HCT116 (cell line): Measurements from ENCODE around the gene GRK6. TPM values are rescaled to one million over a fixed set of nuclear protein-coding genes. Genes with fewer than 3 reads are reported as not detected.

ENCODE experiments used
- ATAC-seq: fragments of 200-7000 bp; cut with Tn5 transposase; 2 replicates; pipeline ENCODE4 v1.9.1; 2020; ENCODE audit warnings: mild to moderate bottlenecking, moderate library complexity
- BruUV-seq: library from RNA; stranded (reverse); fragments of 400-500 nt; replicated peaks from 2 replicates; lab custom pipeline; 2021; lab: Mats Ljungman, UMichigan
- CTCF ChIA-PET: fragments of 300-600 bp; sonication (Branson Sonifier 250); formaldehyde crosslinking; loops from one replicate; lab custom pipeline; 2021; ENCODE audit warnings: antibody characterized with exemption; lab: Charles Lee
- POLR2A ChIA-PET: fragments of 300-600, 350-600 bp; sonication (Branson Sonifier 250); formaldehyde crosslinking; loops from one replicate; lab custom pipeline; 2021; ENCODE audit warnings: antibody characterized with exemption; lab: Charles Lee
- RAD21 ChIA-PET, 2 experiments: fragments of 300-600 bp; sonication (Branson Sonifier 250); formaldehyde crosslinking; loops; one replicate each; lab custom pipeline; 2023; ENCODE audit warnings: low total read pairs in 2 of 2; ENCODE audit not compliant: uncharacterized antibody in 2 of 2, unreplicated experiment in 2 of 2, low non-redundant PET in 1 of 2; lab: Charles Lee
- DNase-seq: peaks from one replicate; pipeline ENCODE4 v3.0.0-alpha.2; 2010; ENCODE audit warnings: low read depth, low spot score
- H2AFZ ChIP-seq: fragments of 200-600 bp; shearing (Covaris generic), sonication (generic); 2 replicates; pipeline ENCODE4 v1.6.1; 2017; ENCODE audit warnings: low read depth, mixed run types, mixed read lengths, antibody characterized with exemption, low read length; ENCODE audit not compliant: poor library complexity, severe bottlenecking
- H3K27ac ChIP-seq: 2 replicates; pipeline ENCODE4 v1.5.1; 2012; ENCODE audit warnings: low read depth, low read length
- H3K27me3 ChIP-seq: fragments of 200-600 bp; sonication (generic); 2 replicates; pipeline ENCODE4 v1.6.1; 2016; ENCODE audit warnings: mixed run types, low read length, mixed read lengths; ENCODE audit not compliant: insufficient read depth
- H3K36me3 ChIP-seq, 2 experiments: fragments of 200-500 bp in 1 of 2; fragments of 200-600 bp in 1 of 2; sonication (Bioruptor generic) in 1 of 2; sonication (generic) in 1 of 2; 2 replicates each; pipeline versions ENCODE4 v1.5.1 to v1.6.1; 2014 to 2016; ENCODE audit warnings: low read length in 2 of 2, inconsistent platforms in 1 of 2, mixed read lengths in 1 of 2, mixed run types in 1 of 2; ENCODE audit not compliant: insufficient read depth in 2 of 2, control insufficient read depth in 1 of 2
- H3K4me1 ChIP-seq, 2 experiments: fragments of 200-600 bp in 1 of 2; sonication (generic) in 1 of 2; 2 replicates each; pipeline versions ENCODE4 v1.5.1 to v1.6.1; 2012 to 2017; ENCODE audit warnings: low read length in 2 of 2, inconsistent platforms in 1 of 2, mild to moderate bottlenecking in 1 of 2, mixed read lengths in 1 of 2, mixed run types in 1 of 2, moderate library complexity in 1 of 2; ENCODE audit not compliant: insufficient read depth in 2 of 2, control insufficient read depth in 1 of 2
- H3K4me2 ChIP-seq: fragments of 200-600 bp; sonication (generic); 2 replicates; pipeline ENCODE4 v1.6.1; 2017; ENCODE audit warnings: mixed run types, low read length, mixed read lengths
- H3K4me3 ChIP-seq, 2 experiments: fragments of 200-600 bp in 1 of 2; sonication (generic) in 1 of 2; replicated peaks in 1 of 2; 2 replicates each; pipeline ENCODE4 v1.5.1; 2011 to 2016; ENCODE audit warnings: low read length in 2 of 2, control low read depth in 1 of 2, low read depth in 1 of 2, mild to moderate bottlenecking in 1 of 2, mixed read lengths in 1 of 2, mixed run types in 1 of 2
- H3K79me2 ChIP-seq: fragments of 200-600 bp; sonication (generic); 2 replicates; pipeline ENCODE4 v1.6.1; 2017; ENCODE audit warnings: mild to moderate bottlenecking, mixed run types, low read length, moderate library complexity, mixed read lengths; ENCODE audit not compliant: insufficient read depth
- H3K9ac ChIP-seq: fragments of 200-600 bp; sonication (generic); 2 replicates; pipeline ENCODE4 v1.6.1; 2016; ENCODE audit warnings: low read length, mixed read lengths
- H3K9me2 ChIP-seq: fragments of 200-600 bp; sonication (generic), shearing (Covaris generic); 2 replicates; pipeline ENCODE4 v1.6.1; 2017; ENCODE audit warnings: mixed run types, mild to moderate bottlenecking, moderate library complexity; ENCODE audit not compliant: insufficient read depth
- H3K9me3 ChIP-seq, 2 experiments: fragments of 200-500 bp in 1 of 2; fragments of 200-600 bp in 1 of 2; sonication (Bioruptor generic) in 1 of 2; sonication (generic) in 1 of 2; 2 replicates each; pipeline ENCODE4 v1.6.1; 2014 to 2017; ENCODE audit warnings: low read length in 2 of 2, mixed read lengths in 2 of 2, inconsistent platforms in 1 of 2, low read depth in 1 of 2, mild to moderate bottlenecking in 1 of 2, mixed run types in 1 of 2, moderate library complexity in 1 of 2; ENCODE audit not compliant: control insufficient read depth in 1 of 2, insufficient read depth in 1 of 2
- H4K20me1 ChIP-seq: fragments of 200-600 bp; sonication (generic), shearing (Covaris generic); 2 replicates; pipeline ENCODE4 v1.6.1; 2017; ENCODE audit warnings: mixed run types, mild to moderate bottlenecking, moderate library complexity; ENCODE audit not compliant: insufficient read depth
- CBX3 ChIP-seq: IDR thresholded peaks from 2 replicates; pipeline ENCODE4 v1.6.1; 2012; ENCODE audit warnings: low read depth
- CEBPB ChIP-seq: IDR thresholded peaks from 2 replicates; pipeline ENCODE4 v1.6.1; 2012; ENCODE audit warnings: low read depth
- EGR1 ChIP-seq: IDR thresholded peaks from 2 replicates; pipeline ENCODE4 v1.6.1; 2012; ENCODE audit warnings: low read depth
- ELF1 ChIP-seq: IDR thresholded peaks from 2 replicates; pipeline ENCODE4 v1.6.1; 2012; ENCODE audit warnings: low read depth, borderline replicate concordance
- EZH2phosphoT487 ChIP-seq: fragments of 200-600 bp; IDR thresholded peaks from 2 replicates; pipeline ENCODE4 v1.6.1; 2018; ENCODE audit warnings: antibody characterized with exemption, borderline replicate concordance
- POLR2A ChIP-seq: IDR thresholded peaks from 2 replicates; pipeline ENCODE4 v1.7.0; 2011; ENCODE audit warnings: borderline replicate concordance; ENCODE audit not compliant: insufficient read depth, insufficient read length; ENCODE audit errors: extremely low read depth
- POLR2AphosphoS5 ChIP-seq: IDR thresholded peaks from 2 replicates; pipeline ENCODE4 v1.6.1; 2011; ENCODE audit warnings: mild to moderate bottlenecking, low read depth, low read length, moderate library complexity
- RAD21 ChIP-seq: IDR thresholded peaks from 2 replicates; pipeline ENCODE4 v1.6.1; 2012; ENCODE audit warnings: low read depth, mild to moderate bottlenecking
- SIN3A ChIP-seq: IDR thresholded peaks from 2 replicates; pipeline ENCODE4 v1.6.1; 2012; ENCODE audit warnings: low read depth
- SRF ChIP-seq: IDR thresholded peaks from 2 replicates; pipeline ENCODE4 v1.6.1; 2012; ENCODE audit warnings: low read depth
- TCF7L2 ChIP-seq: IDR thresholded peaks from 2 replicates; pipeline ENCODE4 v1.7.0; 2011; ENCODE audit warnings: borderline replicate concordance, inconsistent platforms; ENCODE audit not compliant: insufficient read depth, insufficient read length; ENCODE audit errors: extremely low read depth
- YY1 ChIP-seq: IDR thresholded peaks from 2 replicates; pipeline ENCODE4 v1.6.1; 2011; ENCODE audit warnings: low read length, low read depth, moderate library complexity, mild to moderate bottlenecking; ENCODE audit not compliant: insufficient replicate concordance; ENCODE audit errors: extremely low read depth
- ZFX ChIP-seq: fragments of 450-650 bp; IDR thresholded peaks from 2 replicates; pipeline ENCODE4 v1.6.1; 2017
- intact Hi-C: fragments of 100-400 bp; cut with micrococcal nuclease; formaldehyde crosslinking; loops from 2 replicates; pipeline ENCODE4 v1.10.0; 2022
- total RNA-seq: library from RNA; stranded (reverse); gene quantifications from one replicate; pipeline ENCODE4 v1.2.1, GENCODE V29; 2021; ENCODE audit not compliant: unreplicated experiment
- TF ChIP-seq, protein P1 (sequence below): IDR thresholded peaks from 2 replicates; pipeline ENCODE4 v1.6.1; 2012
- TF ChIP-seq, protein P2 (sequence below): IDR thresholded peaks from 2 replicates; pipeline ENCODE4 v1.6.1; 2012
- TF ChIP-seq, protein P3 (sequence below): IDR thresholded peaks from 2 replicates; pipeline ENCODE4 v1.6.1; 2012; ENCODE audit warnings: low read depth
- TF ChIP-seq, protein P4 (sequence below), 3 experiments: fragments of 200-600 bp in 1 of 3; sonication (generic) in 1 of 3; IDR thresholded peaks in 2 of 3; conservative IDR thresholded peaks in 1 of 3; 2 replicates each; pipeline ENCODE4 v1.5.1; 2012 to 2017; ENCODE audit warnings: low read depth in 2 of 3, low read length in 2 of 3, antibody characterized with exemption in 1 of 3, borderline replicate concordance in 1 of 3, control low read depth in 1 of 3, mild to moderate bottlenecking in 1 of 3, mixed read lengths in 1 of 3, mixed run types in 1 of 3, moderate library complexity in 1 of 3; ENCODE audit not compliant: insufficient read depth in 1 of 3

GRK6 gene
- total RNA-seq, 1 experiment from 2014 or later, result 89.3 TPM

DNA sequence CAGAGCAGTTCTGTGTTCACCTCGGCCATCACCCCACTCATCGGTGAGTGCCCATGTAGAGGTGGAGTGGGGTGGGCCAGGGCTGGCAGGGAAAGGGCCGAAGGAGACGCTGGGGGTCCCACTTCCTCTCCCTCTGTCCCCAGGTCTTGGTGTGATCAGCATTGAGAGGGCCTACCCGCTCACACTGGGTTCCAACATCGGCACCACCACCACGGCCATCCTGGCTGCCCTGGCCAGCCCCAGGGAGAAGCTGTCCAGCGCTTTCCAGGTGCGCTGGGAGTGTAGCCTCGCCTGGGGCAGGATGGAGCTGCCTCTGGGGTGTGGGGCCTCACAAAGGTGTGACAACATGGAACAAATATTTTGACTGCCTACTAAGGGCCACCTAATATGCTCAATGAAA, 29.7 kb upstream of the GRK6 start:
- TF ChIP-seq ZFX (no peak), SRF (no peak), YY1 (no peak), EGR1 (no peak), TCF7L2 (no peak), CEBPB (no peak), EZH2phosphoT487 (no peak), SIN3A (no peak), POLR2A (no peak), ELF1 (no peak), CBX3 (no peak), POLR2AphosphoS5 (no peak), RAD21 (no peak)
- TF ChIP-seq, protein P1, sequence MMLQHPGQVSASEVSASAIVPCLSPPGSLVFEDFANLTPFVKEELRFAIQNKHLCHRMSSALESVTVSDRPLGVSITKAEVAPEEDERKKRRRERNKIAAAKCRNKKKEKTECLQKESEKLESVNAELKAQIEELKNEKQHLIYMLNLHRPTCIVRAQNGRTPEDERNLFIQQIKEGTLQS, result no peak
- TF ChIP-seq, protein P2, sequence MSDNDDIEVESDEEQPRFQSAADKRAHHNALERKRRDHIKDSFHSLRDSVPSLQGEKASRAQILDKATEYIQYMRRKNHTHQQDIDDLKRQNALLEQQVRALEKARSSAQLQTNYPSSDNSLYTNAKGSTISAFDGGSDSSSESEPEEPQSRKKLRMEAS, result no peak
- TF ChIP-seq, protein P3, sequence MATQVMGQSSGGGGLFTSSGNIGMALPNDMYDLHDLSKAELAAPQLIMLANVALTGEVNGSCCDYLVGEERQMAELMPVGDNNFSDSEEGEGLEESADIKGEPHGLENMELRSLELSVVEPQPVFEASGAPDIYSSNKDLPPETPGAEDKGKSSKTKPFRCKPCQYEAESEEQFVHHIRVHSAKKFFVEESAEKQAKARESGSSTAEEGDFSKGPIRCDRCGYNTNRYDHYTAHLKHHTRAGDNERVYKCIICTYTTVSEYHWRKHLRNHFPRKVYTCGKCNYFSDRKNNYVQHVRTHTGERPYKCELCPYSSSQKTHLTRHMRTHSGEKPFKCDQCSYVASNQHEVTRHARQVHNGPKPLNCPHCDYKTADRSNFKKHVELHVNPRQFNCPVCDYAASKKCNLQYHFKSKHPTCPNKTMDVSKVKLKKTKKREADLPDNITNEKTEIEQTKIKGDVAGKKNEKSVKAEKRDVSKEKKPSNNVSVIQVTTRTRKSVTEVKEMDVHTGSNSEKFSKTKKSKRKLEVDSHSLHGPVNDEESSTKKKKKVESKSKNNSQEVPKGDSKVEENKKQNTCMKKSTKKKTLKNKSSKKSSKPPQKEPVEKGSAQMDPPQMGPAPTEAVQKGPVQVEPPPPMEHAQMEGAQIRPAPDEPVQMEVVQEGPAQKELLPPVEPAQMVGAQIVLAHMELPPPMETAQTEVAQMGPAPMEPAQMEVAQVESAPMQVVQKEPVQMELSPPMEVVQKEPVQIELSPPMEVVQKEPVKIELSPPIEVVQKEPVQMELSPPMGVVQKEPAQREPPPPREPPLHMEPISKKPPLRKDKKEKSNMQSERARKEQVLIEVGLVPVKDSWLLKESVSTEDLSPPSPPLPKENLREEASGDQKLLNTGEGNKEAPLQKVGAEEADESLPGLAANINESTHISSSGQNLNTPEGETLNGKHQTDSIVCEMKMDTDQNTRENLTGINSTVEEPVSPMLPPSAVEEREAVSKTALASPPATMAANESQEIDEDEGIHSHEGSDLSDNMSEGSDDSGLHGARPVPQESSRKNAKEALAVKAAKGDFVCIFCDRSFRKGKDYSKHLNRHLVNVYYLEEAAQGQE, result no peak
- TF ChIP-seq, protein P4, sequence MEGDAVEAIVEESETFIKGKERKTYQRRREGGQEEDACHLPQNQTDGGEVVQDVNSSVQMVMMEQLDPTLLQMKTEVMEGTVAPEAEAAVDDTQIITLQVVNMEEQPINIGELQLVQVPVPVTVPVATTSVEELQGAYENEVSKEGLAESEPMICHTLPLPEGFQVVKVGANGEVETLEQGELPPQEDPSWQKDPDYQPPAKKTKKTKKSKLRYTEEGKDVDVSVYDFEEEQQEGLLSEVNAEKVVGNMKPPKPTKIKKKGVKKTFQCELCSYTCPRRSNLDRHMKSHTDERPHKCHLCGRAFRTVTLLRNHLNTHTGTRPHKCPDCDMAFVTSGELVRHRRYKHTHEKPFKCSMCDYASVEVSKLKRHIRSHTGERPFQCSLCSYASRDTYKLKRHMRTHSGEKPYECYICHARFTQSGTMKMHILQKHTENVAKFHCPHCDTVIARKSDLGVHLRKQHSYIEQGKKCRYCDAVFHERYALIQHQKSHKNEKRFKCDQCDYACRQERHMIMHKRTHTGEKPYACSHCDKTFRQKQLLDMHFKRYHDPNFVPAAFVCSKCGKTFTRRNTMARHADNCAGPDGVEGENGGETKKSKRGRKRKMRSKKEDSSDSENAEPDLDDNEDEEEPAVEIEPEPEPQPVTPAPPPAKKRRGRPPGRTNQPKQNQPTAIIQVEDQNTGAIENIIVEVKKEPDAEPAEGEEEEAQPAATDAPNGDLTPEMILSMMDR (IDR thresholded peaks at IDR 0.05 in 2 of 3, conservative IDR thresholded peaks at IDR 0.05 in 1 of 3; ENCODE audit: borderline replicate concordance in 1 of 3, insufficient read depth in 1 of 3, low read depth in 2 of 3, low read length in 2 of 3), result no peak
- Histone ChIP-seq H3K9me3 (no peaks in the 10 kb centered on the region), H3K27ac (no peak overlapping the region), H3K27me3 (no peaks in the 10 kb centered on the region), H3K9me2 (no peaks in the 10 kb centered on the region), H3K9ac (no peak overlapping the region), H4K20me1 (no peaks in the 10 kb centered on the region), H2AFZ (no peak overlapping the region), H3K79me2 (no peaks in the 10 kb centered on the region), H3K4me3 (no peak overlapping the region), H3K36me3 (no peaks in the 10 kb centered on the region), H3K4me1 (peaks cover 3 to 11% of the 10 kb centered on the region in 2 experiments), H3K4me2 (no peak overlapping the region)
- intact Hi-C loops, result no loop called here
- CTCF ChIA-PET, result no interaction called here
- BruUV-seq, result no TSS peak
- POLR2A ChIA-PET, result no interaction called here
- no peak for ATAC-seq
- RAD21 ChIA-PET, result no interaction called here
- DNase-seq, result no peak
